Stimulated activated naive B cell treated with anti-CD40 and anti-IgM and Interleukin-4, amounts not matched to agents 10 μg/mL and 1 μg/mL and 100 μg/mL, for 72 hours (primary cell): Measurements from ENCODE around the gene ZNF670.
"Not testable (repeated sequence)": the region's sequence is repeated elsewhere in the genome, so short reads cannot be mapped to it uniquely, and the experiment has no call there.

ENCODE experiments used
- ATAC-seq, 2 donors: fragments of 150-1000 bp; cut with Tn5 transposase; replicated peaks; 2 replicates each; pipeline ENCODE4 v1.10.0; 2021; ENCODE audit warnings: moderate library complexity in 1 of 2
- DNase-seq: peaks from one replicate; pipeline ENCODE4 v3.0.0; 2021
- H3K27ac Mint-ChIP-seq: one replicate; pipeline ENCODE4 v1.8.0; 2022; ENCODE audit warnings: mild to moderate bottlenecking, mixed read lengths
- H3K27me3 Mint-ChIP-seq, 2 donors: one replicate each; pipeline ENCODE4 v1.8.0; 2022; ENCODE audit warnings: mixed read lengths in 2 of 2
- H3K36me3 Mint-ChIP-seq, 2 donors: one replicate each; pipeline ENCODE4 v1.8.0; 2022; ENCODE audit warnings: mixed read lengths in 2 of 2, mild to moderate bottlenecking in 1 of 2
- H3K4me1 Mint-ChIP-seq, 2 donors: one replicate each; pipeline ENCODE4 v1.8.0; 2022; ENCODE audit warnings: mixed read lengths in 2 of 2, mild to moderate bottlenecking in 1 of 2
- H3K4me3 Mint-ChIP-seq, 2 donors: one replicate each; pipeline ENCODE4 v1.8.0; 2022; ENCODE audit warnings: mild to moderate bottlenecking in 2 of 2, mixed read lengths in 2 of 2, moderate library complexity in 1 of 2
- H3K9me3 Mint-ChIP-seq, 2 donors: one replicate each; pipeline ENCODE4 v1.8.0; 2022; ENCODE audit warnings: mixed read lengths in 2 of 2, mild to moderate bottlenecking in 1 of 2

Gene ZNF670

DNA sequence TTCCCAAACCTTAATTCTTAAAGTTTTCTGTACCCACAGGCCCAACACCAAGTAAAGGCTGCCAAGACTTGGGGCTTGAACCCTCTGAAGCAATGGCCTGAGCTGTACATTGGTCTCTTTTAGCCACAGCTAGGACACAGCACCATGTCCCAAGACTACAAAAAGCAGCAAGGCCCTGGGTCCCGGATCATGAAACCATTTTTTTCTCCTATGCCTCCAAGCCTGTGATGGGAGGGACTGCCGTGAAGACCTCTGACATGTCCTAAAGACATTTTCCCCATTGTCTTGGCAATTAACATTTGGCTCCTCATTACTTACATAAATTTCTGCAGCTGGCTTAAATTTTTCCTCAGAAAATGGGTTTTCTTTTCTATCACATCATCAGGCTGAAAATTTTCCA, 30.9 kb downstream of the ZNF670 start:
- peaks cover 43 to 51% of the 10 kb centered on the region in 2 donors for H3K9me3 Mint-ChIP-seq
- ATAC-seq: no peak
- H3K36me3 Mint-ChIP-seq: peaks cover 54 to 67% of the 10 kb centered on the region in 2 donors

DNA sequence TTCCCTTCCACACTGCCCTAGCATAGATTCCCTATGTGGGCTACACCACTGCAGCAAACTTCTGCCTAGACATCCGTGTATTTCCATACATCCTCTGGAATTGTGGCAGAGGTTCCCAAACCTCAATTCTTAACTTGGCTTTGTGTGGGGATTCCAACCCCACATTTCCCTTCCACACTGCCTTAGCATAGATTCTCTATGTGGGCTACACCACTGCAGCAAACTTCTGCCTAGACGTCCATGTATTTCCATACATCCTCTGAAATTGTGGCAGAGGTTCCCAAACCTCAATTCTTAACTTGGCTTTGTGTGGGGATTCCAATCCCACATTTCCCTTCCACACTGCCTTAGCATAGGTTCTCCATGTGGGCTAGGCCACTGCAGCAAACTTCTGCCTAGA, 31.4 kb downstream of the ZNF670 start:
- H3K9me3 Mint-ChIP-seq: peaks cover 48 to 50% of the 10 kb centered on the region in 2 donors
- no peak overlapping the region for H3K27ac Mint-ChIP-seq

More for the DNA sequence above, 30.9 kb downstream of the ZNF670 start:
- DNase-seq: no peak
- Mint-ChIP-seq H3K4me3 (no peak overlapping the region), H3K4me1 (no peaks in the 10 kb centered on the region), H3K27ac (no peak overlapping the region), H3K27me3 (no peaks in the 10 kb centered on the region)

DNA sequence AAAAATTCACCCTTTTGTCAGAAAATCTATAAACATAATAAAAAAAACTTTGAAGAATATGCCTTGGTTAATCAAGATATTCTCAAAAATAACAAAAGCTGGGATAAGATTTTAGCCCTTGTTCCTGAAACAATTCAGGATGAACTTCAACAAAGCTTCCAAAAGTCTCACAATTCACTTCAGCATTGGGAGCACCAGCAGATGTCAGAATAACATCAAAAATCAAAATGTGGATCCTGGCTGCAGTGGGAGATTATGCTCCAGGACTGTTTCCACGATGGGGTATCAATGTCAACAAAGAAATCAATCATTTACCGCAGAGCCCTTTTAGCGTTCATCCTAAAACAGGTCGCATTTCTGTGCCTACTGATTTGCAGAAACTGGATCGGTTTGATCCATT, 35.2 kb downstream of the ZNF670 start:
- H3K4me3 Mint-ChIP-seq: no peak overlapping the region
- no peak overlapping the region for H3K27ac Mint-ChIP-seq
- no peaks in the 10 kb centered on the region for H3K27me3 Mint-ChIP-seq
- H3K9me3 Mint-ChIP-seq: peaks cover 38 to 40% of the 10 kb centered on the region in 2 donors
- DNase-seq: no peak
- no peak for ATAC-seq
- peaks cover 65 to 77% of the 10 kb centered on the region in 2 donors for H3K36me3 Mint-ChIP-seq
- H3K4me1 Mint-ChIP-seq: no peaks in the 10 kb centered on the region

More for the DNA sequence above, 31.4 kb downstream of the ZNF670 start:
- H3K4me1 Mint-ChIP-seq: no peaks in the 10 kb centered on the region
- peaks cover 55 to 67% of the 10 kb centered on the region in 2 donors for H3K36me3 Mint-ChIP-seq
- H3K4me3 Mint-ChIP-seq: no peak overlapping the region
- no peaks in the 10 kb centered on the region for H3K27me3 Mint-ChIP-seq
- no peak for DNase-seq
- ATAC-seq: no peak

DNA sequence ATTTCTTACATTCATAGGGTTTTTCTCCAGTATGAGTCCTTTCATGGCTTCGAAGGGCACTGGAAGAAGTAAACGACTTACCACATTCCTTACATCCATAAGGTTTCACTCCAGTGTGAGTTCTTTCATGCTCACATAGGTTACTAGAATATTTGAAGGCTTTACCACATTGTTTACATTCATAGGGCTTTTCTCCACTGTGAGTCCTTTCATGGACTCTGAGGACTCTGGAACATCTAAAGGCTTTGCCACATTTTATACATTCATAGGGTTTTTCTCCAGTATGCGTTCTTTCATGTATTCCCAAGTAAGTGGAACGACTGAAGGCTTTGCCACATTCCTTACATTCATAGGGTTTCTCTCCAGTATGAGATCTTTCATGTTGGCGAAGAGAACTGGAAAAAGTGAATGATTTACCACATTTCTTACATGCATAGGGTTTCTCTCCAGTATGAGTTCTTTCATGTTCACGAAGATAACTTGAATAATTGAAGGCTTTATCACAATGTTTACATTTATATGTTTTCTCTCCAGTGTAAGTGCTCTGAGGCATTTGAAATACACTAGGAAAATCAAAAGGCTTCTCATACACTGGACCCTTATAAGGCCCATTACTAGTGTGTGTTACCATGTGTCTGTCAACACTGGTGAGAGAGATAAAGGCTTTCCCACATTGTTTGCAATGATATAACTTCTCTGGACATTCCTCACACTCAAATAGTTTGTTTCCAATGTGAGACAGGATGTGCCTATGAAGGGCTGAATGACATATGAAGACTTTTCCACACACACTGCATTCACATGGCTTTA, 40.9 kb downstream of the ZNF670 start:
- peaks cover 72 to 80% of the 10 kb centered on the region in 2 donors for H3K36me3 Mint-ChIP-seq

DNA sequence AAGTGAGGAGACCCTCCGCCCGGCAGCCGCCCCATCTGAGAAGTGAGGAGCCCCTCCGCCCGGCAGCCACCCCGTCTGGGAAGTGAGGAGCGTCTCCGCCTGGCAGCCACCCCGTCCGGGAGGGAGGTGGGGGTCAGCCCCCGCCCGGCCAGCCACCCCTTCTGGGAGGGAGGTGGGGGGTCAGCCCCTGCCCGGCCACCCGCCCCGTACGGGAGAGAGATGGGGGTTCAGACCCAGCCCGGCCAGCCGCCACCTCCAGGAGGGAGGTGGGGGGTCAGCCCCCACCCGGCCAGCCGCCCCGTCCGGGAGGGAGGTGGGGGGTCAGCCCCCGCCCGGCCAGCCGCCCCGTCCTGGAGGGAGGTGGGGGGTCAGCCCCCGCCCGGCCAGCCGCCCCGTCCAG, 46.3 kb downstream of the ZNF670 start:
- H3K4me1 Mint-ChIP-seq, ATAC-seq, DNase-seq, H3K27me3 Mint-ChIP-seq, H3K4me3 Mint-ChIP-seq, H3K27ac Mint-ChIP-seq: not testable (repeated sequence)
- Mint-ChIP-seq H3K36me3 (peaks cover 44 to 46% of the 10 kb centered on the region in 2 donors), H3K9me3 (peaks cover 23 to 33% of the 10 kb centered on the region in 2 donors)

More for the DNA sequence above, 40.9 kb downstream of the ZNF670 start:
- DNase-seq (no peak), ATAC-seq (no peak)
- Mint-ChIP-seq H3K4me1 (no peaks in the 10 kb centered on the region), H3K4me3 (no peak overlapping the region), H3K27me3 (no peaks in the 10 kb centered on the region), H3K27ac (no peak overlapping the region), H3K9me3 (peaks cover 27 to 28% of the 10 kb centered on the region in 2 donors)
